A549 (cell line): ENCODE results near the gene CRTC3. TPM values are rescaled to one million over a fixed set of nuclear protein-coding genes. Genes with fewer than 3 reads are reported as not detected.

ENCODE experiments used
- ATOH8 ChIP-seq: fragments of 250-450 bp; sonication (Bioruptor Pico); IDR thresholded peaks from 2 replicates; pipeline ENCODE4 v1.5.0; 2020; ENCODE audit warnings: low read depth, mild to moderate bottlenecking, moderate library complexity
- CTCF ChIP-seq: fragments of >200 bp; sonication (Bioruptor Twin); formaldehyde crosslinking; IDR thresholded peaks from 3 replicates; pipeline ENCODE4 v1.5.1; 2016
- E2F6 ChIP-seq: IDR thresholded peaks from 2 replicates; pipeline ENCODE4 v1.6.1; 2012; ENCODE audit warnings: low read depth, borderline replicate concordance
- FOSB ChIP-seq: fragments of 250-450 bp; sonication (Bioruptor Pico); IDR thresholded peaks from 2 replicates; pipeline ENCODE4 v1.5.0; 2020; ENCODE audit warnings: mild to moderate bottlenecking, moderate library complexity
- FOSL2 ChIP-seq, 2 experiments: fragments of 450-650 bp in 1 of 2; fragments of >200 bp in 1 of 2; sonication (Bioruptor Twin) in 1 of 2; formaldehyde crosslinking; IDR thresholded peaks; 2 replicates each; pipeline versions ENCODE4 v1.5.0 to v1.6.1; 2016 to 2020; ENCODE audit warnings: mild to moderate bottlenecking in 1 of 2, moderate library complexity in 1 of 2
- FOXS1 ChIP-seq: fragments of 250-450 bp; sonication (Bioruptor Pico); IDR thresholded peaks from 2 replicates; pipeline ENCODE4 v1.5.0; 2020; ENCODE audit warnings: mild to moderate bottlenecking, moderate library complexity
- GATA3 ChIP-seq: IDR thresholded peaks from 2 replicates; pipeline ENCODE4 v1.6.1; 2012; ENCODE audit warnings: borderline replicate concordance
- HDAC2 ChIP-seq: fragments of 200-600 bp; sonication (generic); IDR thresholded peaks from 2 replicates; pipeline ENCODE4 v1.6.1; 2016
- HES2 ChIP-seq: fragments of >200 bp; sonication (Bioruptor Twin); formaldehyde crosslinking; IDR thresholded peaks from 2 replicates; pipeline ENCODE4 v1.6.1; 2016
- HMGXB4 ChIP-seq: fragments of 250-450 bp; sonication (Bioruptor Pico); IDR thresholded peaks from 2 replicates; pipeline ENCODE4 v1.5.0; 2021; ENCODE audit warnings: mild to moderate bottlenecking, moderate library complexity, borderline replicate concordance
- JUN ChIP-seq, 2 experiments: fragments of >200 bp; sonication (Bioruptor Twin); formaldehyde crosslinking; IDR thresholded peaks; 2 replicates in 1 of 2; 3 replicates in 1 of 2; pipeline ENCODE4 v1.6.1; 2016 to 2017
- MAFK ChIP-seq: fragments of 450-650 bp; IDR thresholded peaks from 2 replicates; pipeline ENCODE4 v1.6.1; 2014; ENCODE audit not compliant: partially characterized antibody
- NPAS2 ChIP-seq: fragments of 250-450 bp; sonication (Bioruptor Pico); IDR thresholded peaks from 2 replicates; pipeline ENCODE4 v1.8.0; 2022; ENCODE audit warnings: mild to moderate bottlenecking, moderate library complexity, borderline replicate concordance
- PBX3 ChIP-seq: IDR thresholded peaks from 2 replicates; pipeline ENCODE4 v1.6.1; 2012
- POLR2A ChIP-seq: IDR thresholded peaks from 2 replicates; pipeline ENCODE4 v1.6.1; 2012; ENCODE audit warnings: mild to moderate bottlenecking, low read length
- RAD21 ChIP-seq, 2 experiments: fragments of >200 bp in 1 of 2; sonication (Bioruptor Twin) in 1 of 2; formaldehyde crosslinking in 1 of 2; IDR thresholded peaks in 1 of 2; conservative IDR thresholded peaks in 1 of 2; 2 replicates in 1 of 2; 3 replicates in 1 of 2; pipeline ENCODE4 v1.6.1; 2012 to 2018; ENCODE audit warnings: inconsistent platforms in 1 of 2
- RARB ChIP-seq: fragments of 250-450 bp; sonication (Bioruptor Pico); IDR thresholded peaks from 2 replicates; pipeline ENCODE4 v1.8.0; 2021; ENCODE audit warnings: mild to moderate bottlenecking, moderate library complexity
- RNF2 ChIP-seq: fragments of 200-600 bp; sonication (generic); IDR thresholded peaks from 2 replicates; pipeline ENCODE4 v1.6.1; 2016; ENCODE audit warnings: low read depth, mild to moderate bottlenecking, antibody characterized with exemption, moderate library complexity, borderline replicate concordance
- SREBF2 ChIP-seq: fragments of 450-650 bp; IDR thresholded peaks from 2 replicates; pipeline ENCODE4 v1.6.1; 2014; ENCODE audit warnings: mild to moderate bottlenecking, moderate library complexity
- ZC3H11A ChIP-seq: fragments of 450-650 bp; IDR thresholded peaks from 2 replicates; pipeline ENCODE4 v1.6.1; 2014; ENCODE audit warnings: antibody characterized with exemption, mild to moderate bottlenecking
- ZFP36 ChIP-seq: fragments of 450-650 bp; IDR thresholded peaks from 2 replicates; pipeline ENCODE4 v1.6.1; 2014; ENCODE audit warnings: borderline replicate concordance; ENCODE audit not compliant: partially characterized antibody
- polyA plus RNA-seq, 4 experiments: library from polyadenylated mRNA; depleted of rRNA in 3 of 4; stranded (reverse); fragments of >200 nt; fragmentation: RNase III in 1 of 4; extraction: RNeasy Plus Mini Kit Qiagen cat#74134 plus additional on column Dnase treatment in 1 of 4; gene quantifications; 2 replicates in 3 of 4; 3 replicates in 1 of 4; pipeline ENCODE4 v1.2.3, GENCODE V29; 2011 to 2017

Gene CRTC3
- polyA plus RNA-seq, 2 of the 4 experiments (the other 2 are of a cell fraction): 17.5 to 30.5 TPM

GRCh38 chr15:90592131-90592881, 62.6 kb downstream of the CRTC3 start (continued):
- TF ChIP-seq HES2 (peak; percentile 97), FOSB (no peak), SREBF2 (no peak), FOXS1 (CRISPR knock-in tag) (no peak), MAFK (peak; percentile 99), RAD21 (conservative IDR thresholded peaks at IDR 0.05 in 1 of 2, IDR thresholded peaks at IDR 0.05 in 1 of 2) (no peak), GATA3 (peak; percentile 69), ZFP36 (no peak), POLR2A (no peak), CTCF (no peak), JUN (IDR thresholded peaks at IDR 0.05) (peak in 1 of 2 experiments; percentile 54; a peak in 2 of 5 replicates), PBX3 (no peak), HDAC2 (no peak), NPAS2 (CRISPR knock-in tag) (no peak), E2F6 (no peak), ZC3H11A (no peak), RARB (CRISPR knock-in tag) (no peak), FOSL2 (IDR thresholded peaks at IDR 0.05) (no peak), FOSL2 (CRISPR knock-in tag; IDR thresholded peaks at IDR 0.05) (peak; percentile 70), ATOH8 (CRISPR knock-in tag) (no peak), RNF2 (no peak), HMGXB4 (CRISPR knock-in tag) (no peak)
